ENCODE measurements around the gene AVL9.
A peak's percentile ranks its signal among the peaks of the same experiment; 100 is the strongest.

AVL9 gene

DNA sequence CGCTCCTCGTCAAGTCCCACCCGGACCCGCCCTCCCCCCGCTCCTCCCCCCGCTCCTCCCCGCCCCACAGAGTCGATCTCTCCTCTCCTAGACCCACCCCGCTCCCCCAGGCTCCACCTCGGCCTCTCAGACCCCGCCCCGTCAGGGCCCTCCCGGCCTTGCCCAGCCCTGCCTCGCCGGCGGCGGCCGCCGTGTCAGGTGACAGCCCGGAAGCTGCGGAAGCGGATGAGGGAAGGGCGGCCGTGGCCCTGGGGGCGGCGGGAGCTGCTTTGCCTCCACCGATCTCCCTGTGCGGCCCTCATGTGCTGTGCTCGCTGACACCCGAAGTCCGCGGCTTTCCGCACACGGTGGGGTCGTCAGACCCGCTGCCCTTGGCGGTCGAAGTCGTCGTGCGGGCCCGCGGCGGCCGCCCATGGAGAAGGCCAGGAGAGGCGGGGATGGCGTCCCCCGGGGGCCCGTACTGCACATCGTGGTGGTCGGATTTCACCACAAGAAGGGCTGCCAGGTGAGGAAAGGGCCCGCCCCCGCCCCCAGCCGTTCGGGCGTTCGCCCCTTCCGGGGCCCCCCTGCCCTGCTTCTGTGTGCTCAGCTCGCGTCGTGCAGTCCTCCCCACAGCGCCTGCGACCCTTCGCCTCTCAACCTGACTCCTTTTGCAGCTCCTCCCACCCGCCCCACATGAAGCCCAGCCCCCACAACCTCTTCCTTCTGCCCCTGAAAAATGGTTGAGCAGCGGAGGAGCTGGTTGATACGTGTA lies at the start of gene AVL9:
Gene AVL9, plus strand, starts transcription at position 192 of the 754 bp plus-strand sequence. Its CDS starts 221 bp downstream, at position 413.
- DNase-seq (ENCODE audit: low spot score) = peak; percentile 99

DNA sequence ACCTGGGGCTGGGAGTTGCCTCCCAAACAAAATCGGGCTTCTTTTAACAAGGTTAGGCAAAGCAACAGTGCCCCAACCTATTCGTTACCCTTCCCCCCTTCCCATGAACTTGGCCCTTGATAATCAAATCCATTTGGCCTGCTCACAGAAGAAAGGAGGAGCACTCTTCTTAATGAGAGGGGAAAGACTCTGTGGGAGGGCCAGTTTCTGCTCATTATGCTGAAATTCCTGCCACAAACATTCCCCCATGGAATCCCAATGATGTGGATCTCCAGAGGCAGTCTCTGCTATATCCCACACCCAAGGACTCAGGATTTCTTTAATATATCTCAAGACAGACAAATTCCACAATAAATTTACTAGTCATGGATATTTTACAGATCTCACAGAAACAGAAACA lies 48.1 kb upstream of the AVL9 start:
- no peak overlapping the region for H3K27ac ChIP-seq
- TF ChIP-seq, protein P1, sequence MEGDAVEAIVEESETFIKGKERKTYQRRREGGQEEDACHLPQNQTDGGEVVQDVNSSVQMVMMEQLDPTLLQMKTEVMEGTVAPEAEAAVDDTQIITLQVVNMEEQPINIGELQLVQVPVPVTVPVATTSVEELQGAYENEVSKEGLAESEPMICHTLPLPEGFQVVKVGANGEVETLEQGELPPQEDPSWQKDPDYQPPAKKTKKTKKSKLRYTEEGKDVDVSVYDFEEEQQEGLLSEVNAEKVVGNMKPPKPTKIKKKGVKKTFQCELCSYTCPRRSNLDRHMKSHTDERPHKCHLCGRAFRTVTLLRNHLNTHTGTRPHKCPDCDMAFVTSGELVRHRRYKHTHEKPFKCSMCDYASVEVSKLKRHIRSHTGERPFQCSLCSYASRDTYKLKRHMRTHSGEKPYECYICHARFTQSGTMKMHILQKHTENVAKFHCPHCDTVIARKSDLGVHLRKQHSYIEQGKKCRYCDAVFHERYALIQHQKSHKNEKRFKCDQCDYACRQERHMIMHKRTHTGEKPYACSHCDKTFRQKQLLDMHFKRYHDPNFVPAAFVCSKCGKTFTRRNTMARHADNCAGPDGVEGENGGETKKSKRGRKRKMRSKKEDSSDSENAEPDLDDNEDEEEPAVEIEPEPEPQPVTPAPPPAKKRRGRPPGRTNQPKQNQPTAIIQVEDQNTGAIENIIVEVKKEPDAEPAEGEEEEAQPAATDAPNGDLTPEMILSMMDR (IDR thresholded peaks at IDR 0.05) = no peak
- no peak overlapping the region for H3K4me3 ChIP-seq
- DNase-seq (ENCODE audit: low spot score) = no peak

More for the DNA sequence above, at the start of gene AVL9:
- TF ChIP-seq, protein P1 (IDR thresholded peaks at IDR 0.05) = no peak
- peak within 1 kb of the TSS; percentile 85 for H3K4me3 ChIP-seq
- peak within 1 kb of the TSS; percentile 96 to 98 for H3K27ac ChIP-seq

DNA sequence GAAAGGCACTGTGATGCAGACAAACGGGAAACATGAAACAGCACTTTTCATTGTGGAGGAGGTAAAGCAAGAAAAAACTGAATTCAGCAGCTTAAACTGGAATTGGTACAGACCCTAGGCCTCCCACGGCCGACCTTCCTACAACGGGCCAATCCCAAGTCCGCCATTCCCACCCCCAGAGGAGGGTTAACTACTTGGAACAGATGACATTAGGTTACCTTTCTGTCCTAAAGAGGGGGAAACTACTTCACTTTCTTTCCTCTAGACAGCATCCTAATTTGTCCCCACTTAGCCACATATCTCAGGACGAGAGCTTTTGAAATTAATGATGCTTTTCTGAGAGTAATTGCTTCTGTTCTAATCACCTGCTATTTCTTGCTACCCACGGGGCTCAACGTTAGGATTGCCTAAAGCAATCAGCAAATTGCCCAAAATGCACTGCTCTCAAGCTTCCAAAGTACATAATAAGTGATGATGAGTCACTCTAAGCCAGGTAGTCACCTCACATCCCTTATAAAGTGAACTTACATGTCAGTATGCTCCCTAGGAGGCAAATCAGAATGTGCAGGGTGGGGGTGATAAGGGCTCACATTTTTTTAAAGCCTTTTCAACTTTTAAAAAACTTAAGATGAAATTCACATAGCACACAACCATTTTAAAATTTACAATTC lies 41.8 kb upstream of the AVL9 start:
- TF ChIP-seq, protein P1 (IDR thresholded peaks at IDR 0.05) = no peak
- H3K27ac ChIP-seq = no peak overlapping the region
- no peak overlapping the region for H3K4me3 ChIP-seq
- DNase-seq (ENCODE audit: low spot score) = no peak

DNA sequence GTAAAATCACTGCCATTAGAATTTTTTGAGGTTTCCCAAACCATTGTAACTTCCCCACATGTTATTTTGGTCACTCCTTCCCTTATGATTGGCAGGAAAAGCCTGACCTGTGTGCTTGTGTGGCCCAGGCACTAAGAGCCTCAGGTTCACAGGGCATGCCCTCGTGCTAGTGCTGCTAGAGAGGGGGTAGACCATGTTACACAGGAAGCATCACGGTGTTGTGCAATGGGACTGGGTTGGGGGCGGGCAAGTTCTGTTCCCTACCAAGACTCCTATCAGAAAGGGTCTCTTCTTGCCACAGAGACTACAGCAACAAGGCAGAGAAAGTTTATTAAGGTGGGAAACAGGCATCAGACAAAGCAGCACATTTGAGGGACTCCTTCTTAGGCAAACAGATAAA lies 37.3 kb upstream of the AVL9 start:
- DNase-seq (ENCODE audit: low spot score) = no peak
- no peak overlapping the region for H3K4me3 ChIP-seq
- TF ChIP-seq, protein P1 (IDR thresholded peaks at IDR 0.05) = no peak
- no peak overlapping the region for H3K27ac ChIP-seq

DNA sequence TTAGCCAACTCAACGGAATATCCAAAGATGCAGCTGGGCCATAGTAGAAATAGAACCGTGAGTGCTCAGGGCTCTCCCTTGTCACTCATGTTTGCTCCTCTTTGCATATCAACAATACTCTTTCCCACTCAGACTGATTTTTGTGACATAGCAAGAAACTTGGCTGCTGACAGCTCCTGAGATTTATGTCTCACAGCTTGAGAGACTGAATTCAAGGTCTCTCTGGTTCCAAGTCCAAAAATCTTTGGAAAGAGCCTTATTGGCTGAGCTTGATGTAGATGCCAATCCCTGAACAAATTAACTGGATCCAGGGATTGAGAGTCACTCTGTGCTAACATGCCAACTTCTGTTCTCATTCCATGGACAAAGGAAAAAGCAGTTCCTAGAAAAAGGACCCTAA lies 35.5 kb upstream of the AVL9 start:
- Histone ChIP-seq H3K4me3 (no peak overlapping the region), H3K27ac (no peak overlapping the region)
- TF ChIP-seq, protein P1 (IDR thresholded peaks at IDR 0.05) = no peak
- no peak for DNase-seq (ENCODE audit: low spot score)

DNA sequence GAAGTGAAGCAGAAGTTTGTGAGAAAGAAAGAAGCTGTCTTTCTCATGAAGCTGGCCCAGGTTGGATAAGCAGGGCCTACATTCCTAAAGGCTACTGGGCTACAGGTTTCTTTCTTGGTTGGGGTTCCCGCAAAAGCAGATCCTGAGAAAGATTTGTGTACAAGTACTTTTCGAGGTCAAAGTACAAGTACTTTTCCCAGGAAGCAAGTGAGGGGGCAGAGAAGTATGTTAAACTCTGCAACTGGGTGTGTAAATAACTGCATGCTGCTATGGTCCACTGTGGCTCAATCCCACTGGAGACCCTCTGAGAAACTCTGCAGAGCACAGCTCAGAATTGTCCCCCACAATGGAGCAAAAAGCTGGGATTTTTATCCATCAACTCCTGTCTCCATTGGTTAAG lies 33.8 kb upstream of the AVL9 start:
- DNase-seq (ENCODE audit: low spot score) = no peak
- TF ChIP-seq, protein P1 (IDR thresholded peaks at IDR 0.05) = no peak
- no peak overlapping the region for H3K4me3 ChIP-seq
- no peak overlapping the region for H3K27ac ChIP-seq

DNA sequence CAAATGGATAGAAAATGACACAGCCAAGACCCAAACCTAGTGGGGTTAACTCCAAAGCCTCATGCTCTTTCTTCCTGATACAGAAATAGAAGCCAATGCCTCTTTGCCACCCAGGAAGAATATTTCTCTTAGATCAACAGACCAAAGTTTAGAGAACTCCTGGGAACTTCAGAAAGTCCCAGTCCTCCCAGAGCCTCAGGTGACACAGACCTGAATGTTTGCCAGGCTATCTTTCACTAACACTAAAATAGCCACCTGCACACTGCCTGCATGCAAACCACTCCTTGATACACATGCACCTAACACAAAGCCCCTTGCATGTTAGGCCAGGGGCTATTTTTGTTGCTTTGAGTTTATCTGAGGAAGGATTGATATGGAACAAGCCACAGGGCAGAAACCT lies 32.8 kb upstream of the AVL9 start:
- Histone ChIP-seq H3K4me3 (no peak overlapping the region), H3K27ac (no peak overlapping the region)
- TF ChIP-seq, protein P1 (IDR thresholded peaks at IDR 0.05) = no peak
- DNase-seq (ENCODE audit: low spot score) = no peak

Measured in coronary artery (tissue), 2 donors.